K562 treated with DMSO at 1 percent for 48 hours (cell line): ENCODE results near the gene RBBP8NL. TPM values are rescaled to one million over a fixed set of nuclear protein-coding genes. Genes with fewer than 3 reads are reported as not detected.

Experiments used
- total RNA-seq: library from RNA; unstranded; fragments of 300-600 nt; gene quantifications from 2 replicates; pipeline ENCODE4 v1.2.3, GENCODE V29; 2022; ENCODE audit warnings: low replicate concordance; ENCODE audit errors: extremely low read depth

Gene RBBP8NL
- not detected in 2 replicates for total RNA-seq

GRCh38 chr20:62427172-62428001 lies at the start of gene RBBP8NL:
TSS of gene RBBP8NL (minus strand) at chr20:62427539. CDS start at chr20:62419647, 7,892 bp downstream.

GRCh38 chr20:62475772-62476055 lies 48.4 kb upstream of the RBBP8NL start, which contains the start of gene GATA5:
TSS of gene GATA5 (minus strand) at chr20:62475995. CDS start at chr20:62475521, 474 bp downstream.

GRCh38 chr20:62407221-62407992 lies 19.9 kb downstream of the RBBP8NL start, which contains the start of gene CABLES2:
TSS of gene CABLES2 (minus strand) at chr20:62407285. CDS start at chr20:62407276, 9 bp downstream.

GRCh38 chr20:62386383-62387218 lies 40.7 kb downstream of the RBBP8NL start, which contains the start of gene RPS21:
TSS of gene RPS21 (plus strand) at chr20:62387103. CDS start at chr20:62387339, 236 bp downstream.

GRCh38 chr20:62367136-62367632 lies 60.2 kb downstream of the RBBP8NL start, which contains the start of gene LAMA5:
TSS of gene LAMA5 (minus strand) at chr20:62367312. CDS start at chr20:62367245, 67 bp downstream.

Other genes with a start within 250 kb of the RBBP8NL start
- gene MTG2, start 244.5 kb downstream of the RBBP8NL start, total RNA-seq, result not detected in 2 replicates
- not detected in 2 replicates for gene HRH3, start 207.3 kb downstream of the RBBP8NL start, total RNA-seq
- not detected in 2 replicates for gene OSBPL2, start 189.0 kb downstream of the RBBP8NL start, total RNA-seq
- gene ADRM1, start 124.5 kb downstream of the RBBP8NL start, total RNA-seq, result 328 TPM in 1 of 2 replicates, not detected in the other
- 55.7 TPM in 1 of 2 replicates, not detected in the other for gene LAMA5, start 60.2 kb downstream of the RBBP8NL start, total RNA-seq
- 8,738 TPM in 1 of 2 replicates, not detected in the other for gene RPS21, start 40.4 kb downstream of the RBBP8NL start, total RNA-seq
- not detected in 2 replicates for gene CABLES2, start 20.3 kb downstream of the RBBP8NL start, total RNA-seq
- not detected in 2 replicates for gene GATA5, start 48.5 kb upstream of the RBBP8NL start, total RNA-seq
- gene SLCO4A1, start 215.0 kb upstream of the RBBP8NL start, total RNA-seq, result not detected in 2 replicates